ENCODE results near the gene DACT3. TPM values are rescaled to one million over a fixed set of nuclear protein-coding genes. Genes with fewer than 3 reads are reported as not detected.

Gene DACT3
- total RNA-seq, 1 donor from 2014 or later: 6.7 TPM

DNA sequence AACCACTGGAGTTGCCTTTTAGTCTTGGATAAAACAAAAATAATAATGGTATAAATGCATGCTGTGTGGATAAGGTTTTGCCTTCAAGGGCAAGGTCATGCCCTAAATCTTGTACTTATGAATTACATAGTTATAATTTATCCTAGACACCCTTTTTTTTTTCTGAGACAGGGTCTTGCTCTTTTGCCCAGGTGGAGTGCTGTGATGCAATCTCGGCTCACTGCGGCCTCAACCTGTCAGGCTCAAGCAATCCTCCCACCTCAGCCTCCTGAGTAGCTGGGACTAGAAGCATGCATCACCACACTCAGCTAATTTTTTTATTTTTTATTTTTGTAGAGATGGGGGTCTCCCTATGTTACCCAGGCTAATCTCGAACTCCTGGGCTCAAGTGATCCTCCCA is 7.7 kb upstream of the DACT3 start:
- no peak for DNase-seq

DNA sequence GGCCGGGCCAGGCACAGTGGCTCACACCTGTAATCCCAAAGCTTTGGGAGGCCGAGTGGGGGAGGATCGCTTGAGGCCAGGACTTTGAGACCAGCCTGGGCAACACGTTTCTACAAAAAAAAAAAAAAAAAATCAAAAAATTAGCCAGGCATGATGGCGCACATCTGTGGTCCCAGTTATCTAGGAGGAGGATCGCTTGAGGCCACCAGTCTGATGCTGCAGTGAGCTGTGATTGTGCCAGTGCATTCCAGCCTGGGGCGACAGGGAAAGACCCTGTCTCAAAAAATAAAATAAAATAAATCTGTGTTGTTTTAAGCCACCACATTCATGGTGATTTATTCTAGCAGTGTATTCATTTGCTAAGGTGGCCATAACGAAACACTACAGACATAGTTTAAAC is 4.1 kb upstream of the DACT3 start:
- DNase-seq: no peak

DNA sequence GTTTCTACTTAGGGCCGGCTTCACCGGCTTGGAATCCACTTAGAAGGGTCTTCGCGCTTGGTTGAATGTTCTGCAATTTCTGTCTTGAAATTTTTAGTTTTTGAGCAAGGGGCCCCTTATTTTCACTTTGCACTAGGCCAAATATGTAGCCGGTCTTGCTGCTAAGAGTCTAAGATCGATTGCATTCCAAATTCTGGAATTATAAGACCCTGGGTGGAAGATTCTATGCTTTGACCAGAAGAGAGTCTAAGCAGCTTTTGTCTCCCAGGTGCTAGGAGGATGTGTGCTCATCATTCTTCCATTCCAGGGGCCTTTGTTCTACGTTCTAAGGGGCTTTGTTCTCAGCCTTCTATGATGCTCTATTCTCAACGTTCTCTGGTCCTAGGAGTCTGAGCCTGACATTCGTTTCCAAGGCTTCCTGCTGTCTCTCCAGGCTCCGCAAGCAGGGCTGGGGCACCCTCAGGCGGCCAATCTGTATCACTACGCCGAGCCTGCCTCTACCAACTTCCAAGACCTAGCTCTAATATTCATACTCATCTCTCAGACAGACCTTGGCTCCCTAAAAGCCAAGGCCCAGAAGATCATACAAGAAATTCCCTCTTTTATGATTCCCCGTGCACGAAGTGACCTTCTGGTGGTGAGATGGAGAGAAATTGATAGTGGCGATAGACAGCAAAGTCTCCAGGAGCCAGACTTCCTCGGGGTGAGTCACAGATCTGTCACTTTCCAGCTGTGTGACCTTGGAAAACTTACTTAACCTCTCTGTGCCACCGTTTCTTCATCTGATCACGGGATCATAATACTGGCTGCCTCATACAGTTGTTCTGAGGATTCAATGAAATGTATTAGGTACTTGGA is 982 bp upstream of the DACT3 start:
- peak; percentile 94 for DNase-seq

DNA sequence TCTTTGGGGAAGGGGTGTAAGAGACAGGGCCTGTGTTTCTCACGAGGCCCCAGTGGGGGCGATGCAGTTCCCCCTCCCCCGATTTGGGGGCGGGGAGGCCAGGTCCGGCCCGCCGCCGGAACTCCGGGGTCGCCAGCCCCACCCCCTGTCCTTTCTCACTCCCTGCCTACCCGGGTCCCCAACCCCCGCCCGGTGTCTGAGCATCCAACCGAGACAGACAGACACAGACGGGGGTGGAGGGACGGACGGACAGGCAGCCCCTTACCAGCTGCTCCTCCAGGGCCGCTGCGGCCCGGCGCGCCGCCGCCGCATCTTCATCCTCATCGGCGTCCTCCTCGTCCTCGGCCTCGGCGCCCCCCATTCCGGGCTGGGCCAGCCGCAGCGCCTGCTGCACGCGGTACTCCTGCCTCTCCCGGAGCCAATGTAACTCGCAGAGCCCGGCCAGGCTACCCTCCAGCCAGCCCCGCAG is 397 bp downstream of the DACT3 start:
- no peak for DNase-seq

DNA sequence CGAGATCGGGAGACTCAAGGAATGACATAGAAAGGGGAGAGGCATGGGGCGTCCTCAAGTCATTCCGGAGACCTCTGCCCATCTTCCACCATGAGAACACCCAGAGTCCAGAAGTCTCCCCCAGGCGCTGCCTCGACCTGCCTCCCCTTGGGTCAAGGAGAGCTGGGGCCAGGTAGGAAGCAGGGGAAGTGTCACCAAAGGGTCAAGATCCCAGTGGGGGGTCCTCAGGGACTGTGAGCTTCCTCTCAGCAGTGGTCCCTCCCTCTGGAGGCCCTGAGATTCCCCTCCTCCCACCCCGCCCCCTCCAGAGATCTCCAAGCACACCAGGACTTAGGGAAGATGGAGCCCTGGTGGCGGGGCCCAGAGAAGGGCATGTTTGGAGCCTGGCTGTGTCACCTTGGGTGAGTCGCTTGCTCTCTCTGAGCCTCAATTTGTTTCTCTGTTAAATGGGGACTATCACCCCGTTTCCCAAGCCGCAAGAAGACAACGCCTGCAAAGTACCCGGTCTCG is 919 bp downstream of the DACT3 start:
- DNase-seq: no peak

DNA sequence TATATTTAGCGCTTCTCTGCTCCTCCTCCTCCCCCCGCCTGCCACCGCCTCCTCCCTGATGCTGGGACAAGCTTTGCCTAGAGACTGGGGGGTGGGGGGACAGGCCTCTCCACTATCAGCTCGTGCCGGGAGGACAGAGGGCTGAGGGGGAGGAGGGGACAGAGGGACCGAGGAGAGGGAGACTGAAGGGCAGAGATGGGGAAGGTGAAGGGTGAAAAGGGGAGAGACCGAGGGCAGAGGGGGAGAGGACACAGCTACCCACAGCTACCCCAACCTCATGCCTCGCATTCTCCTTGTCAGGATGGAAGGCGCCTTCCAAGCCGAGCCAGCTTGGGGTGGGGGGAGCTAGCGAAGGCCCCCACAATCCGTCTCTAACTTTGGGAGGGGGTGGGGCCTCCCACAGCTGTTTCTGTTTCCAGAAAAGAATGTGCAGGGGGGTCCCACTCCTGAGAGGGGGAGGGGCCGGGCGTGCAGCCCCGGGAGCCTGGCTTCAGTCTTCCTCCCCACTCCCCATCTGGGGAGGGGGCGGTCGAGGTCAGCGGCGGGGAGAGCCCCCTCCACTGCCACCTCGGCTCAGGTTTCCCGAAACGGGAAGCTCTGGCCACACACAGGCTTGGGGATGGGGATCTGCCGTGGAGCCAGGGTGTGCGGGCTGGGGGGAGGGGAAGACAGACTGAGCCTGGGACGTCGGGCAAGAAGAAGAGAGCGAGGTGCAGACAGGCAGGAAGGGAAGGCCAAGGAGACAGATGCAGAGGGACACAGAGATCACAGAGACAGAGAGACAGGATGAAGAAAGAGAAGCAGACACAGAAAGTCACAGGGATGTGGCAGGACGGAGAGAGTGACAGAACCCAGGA is 1.6 kb downstream of the DACT3 start:
- peak; percentile 38 for DNase-seq

DNA sequence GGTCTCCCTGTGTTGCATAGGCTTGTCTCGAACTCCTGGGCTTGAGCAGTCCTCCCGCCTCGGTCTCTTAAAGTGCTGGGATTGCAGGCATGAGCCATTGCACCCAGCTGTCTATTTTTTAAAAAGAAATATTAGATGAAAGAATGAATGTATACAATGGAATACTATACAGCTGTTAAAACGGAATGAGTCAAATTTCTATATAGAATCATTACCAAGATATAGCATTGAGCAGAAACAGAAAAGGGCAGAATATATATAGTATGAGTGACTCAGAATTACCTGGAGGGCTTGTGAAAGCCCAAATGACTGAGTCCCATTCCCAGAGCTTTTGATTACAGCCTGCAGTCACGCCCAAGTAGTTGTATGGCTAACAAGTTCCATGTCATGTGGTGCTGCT is 4.4 kb downstream of the DACT3 start:
- no peak for DNase-seq

DNA sequence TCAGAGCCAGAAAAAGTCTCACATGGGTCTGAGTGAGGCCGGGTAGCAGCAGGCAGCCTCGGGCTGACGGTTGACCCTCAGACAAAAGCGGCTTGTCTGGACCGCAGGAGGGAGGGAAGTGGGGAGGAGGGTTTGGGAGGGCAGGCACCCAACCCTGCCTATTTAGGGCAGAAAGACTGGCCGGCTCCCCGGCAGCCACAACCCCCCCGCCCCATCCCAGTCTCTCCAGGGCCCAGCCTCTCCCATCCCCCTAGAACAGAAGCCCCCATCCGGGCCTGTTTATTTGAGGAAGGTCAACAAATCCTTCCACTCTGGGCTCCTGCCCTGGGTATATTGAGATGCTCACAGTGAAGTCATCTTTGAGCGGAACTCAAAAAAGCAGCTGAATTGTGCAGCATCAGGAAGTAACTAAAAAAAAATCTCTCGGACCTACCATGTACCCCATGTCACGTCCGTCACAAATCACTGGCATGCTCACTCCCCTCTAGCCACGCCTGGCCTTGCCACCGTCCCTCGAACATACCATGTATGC is 6.3 kb downstream of the DACT3 start:
- DNase-seq: peak; percentile 18

DNA sequence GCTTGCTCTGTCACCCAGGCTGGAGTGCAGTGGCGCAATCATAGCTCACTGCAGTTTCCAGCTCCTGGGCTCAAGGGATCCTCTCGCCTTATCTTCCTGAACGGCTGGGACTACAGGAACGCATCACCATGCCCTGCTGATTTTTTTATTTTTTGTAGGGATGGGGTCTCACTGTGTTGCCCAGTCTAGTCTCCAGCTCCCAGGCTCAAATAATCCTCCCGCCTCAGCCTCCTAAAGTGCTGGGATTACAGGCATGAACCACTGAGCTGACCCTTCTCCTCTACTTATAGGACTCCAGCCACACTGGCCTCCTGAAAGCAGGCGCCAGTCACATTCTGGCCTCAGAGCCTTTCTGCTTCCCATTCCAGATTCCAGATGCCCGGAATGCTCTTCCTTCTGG is 10.5 kb downstream of the DACT3 start:
- no peak for DNase-seq

DNA sequence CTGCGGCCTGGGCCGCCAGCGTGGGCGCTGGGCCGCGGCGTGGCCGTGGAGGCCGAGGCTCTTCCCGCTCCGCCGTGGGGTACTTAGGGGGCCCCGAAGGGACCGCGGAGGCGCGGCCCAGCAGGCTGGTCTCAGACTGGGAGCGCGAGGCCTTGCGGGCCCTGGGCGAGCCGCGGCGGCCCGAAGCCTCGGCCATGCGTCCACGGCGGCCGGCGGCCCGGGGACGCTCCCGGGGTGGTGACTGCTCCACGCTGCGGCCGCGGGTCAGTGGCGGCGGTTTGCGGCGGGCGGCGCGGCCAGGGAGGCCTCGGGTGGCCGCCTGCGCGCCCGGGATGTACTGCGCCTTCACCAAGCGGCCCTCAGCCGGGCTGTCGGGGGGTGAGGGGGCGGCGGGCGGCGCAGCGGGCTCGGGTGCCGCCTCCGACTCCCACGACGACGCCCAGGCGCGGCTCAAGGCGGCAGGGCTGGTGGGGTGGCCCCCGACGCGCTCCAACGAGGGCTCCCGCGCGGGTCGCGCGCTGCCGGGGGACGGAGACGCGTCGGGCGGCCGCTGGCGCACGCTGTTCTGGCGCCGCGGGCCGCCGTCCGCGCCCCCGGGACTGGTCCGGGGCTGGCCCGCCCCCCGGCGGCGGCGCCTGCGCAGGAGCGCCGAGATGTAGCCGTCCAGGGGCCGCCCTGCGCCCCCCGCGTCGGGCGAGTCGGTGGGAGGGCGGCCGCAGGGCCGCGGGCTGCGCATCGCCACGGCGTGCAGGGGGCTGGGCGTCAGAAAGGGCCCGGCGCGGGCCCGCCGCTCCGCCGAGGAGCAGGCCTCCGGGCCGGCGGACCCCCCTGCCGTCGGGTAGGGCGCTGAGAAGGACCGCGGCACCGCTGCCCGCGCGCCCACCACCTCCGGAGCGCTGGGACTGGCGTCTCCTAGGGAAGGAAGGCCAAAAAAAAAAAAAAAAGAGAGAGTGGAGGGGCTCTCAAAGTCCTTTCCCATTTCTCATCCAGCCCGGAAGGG is 11.7 kb downstream of the DACT3 start:
- DNase-seq: no peak

DNA sequence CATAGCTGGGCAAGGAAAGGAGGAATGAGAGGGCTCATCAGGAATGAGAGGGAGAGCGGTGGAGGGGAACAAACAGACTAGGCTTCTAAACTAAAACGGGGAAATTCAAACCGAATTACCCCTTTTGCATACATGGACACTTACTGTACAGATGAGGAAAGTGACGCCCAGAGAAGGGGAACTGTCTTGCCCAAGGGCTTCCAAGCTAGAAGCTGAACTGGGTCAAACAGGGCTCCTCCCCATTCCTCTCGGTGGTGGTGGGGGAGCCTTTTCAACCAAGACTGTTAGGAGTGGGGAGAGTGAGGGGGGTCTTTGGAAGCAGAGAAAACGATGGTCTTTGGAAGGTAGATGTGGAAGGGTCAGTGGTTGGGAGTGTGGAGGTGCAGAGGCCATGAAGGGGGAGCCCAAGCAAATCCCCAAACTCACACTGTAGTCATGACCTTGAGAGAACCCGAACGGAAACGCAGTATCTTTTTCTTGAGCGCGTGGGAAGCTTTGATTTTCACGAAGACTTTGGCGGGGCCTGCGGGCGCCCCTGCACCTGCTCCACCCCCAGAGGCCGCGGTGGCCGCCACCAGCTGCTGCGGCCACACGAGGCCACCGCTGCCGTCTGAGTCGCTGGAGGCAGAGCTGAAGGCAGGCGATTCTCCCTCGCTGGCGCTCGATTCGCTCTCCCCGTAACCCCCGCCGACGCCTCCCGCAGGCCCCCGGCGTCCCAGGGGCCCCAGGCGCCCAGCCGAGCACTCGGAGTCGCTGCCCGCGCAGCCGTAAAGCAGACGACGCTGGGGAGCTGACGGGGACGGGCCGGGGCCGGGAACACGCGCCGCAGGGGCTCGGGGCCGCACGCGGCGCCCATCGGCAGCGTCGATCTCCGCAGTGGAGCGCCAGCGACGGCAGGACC is 12.7 kb downstream of the DACT3 start:
- DNase-seq: no peak

DNA sequence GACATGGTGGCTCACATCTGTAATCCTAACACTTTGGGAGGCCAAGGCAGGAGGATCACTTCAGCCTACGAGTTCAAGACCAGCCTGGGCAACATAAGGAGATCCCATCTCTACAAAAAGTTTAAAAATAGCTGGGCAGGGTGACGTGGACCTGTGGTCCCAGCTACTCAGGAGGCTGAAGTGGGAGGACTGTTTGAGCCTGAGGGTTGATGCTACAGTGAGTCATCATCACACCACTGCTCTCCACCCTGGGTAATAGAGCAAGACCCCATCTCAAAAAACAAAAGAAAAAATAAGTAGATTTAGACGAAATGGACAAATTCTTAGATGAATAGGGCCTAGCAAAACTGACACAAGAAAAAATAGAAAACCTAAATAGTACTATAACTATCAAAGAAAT is 14.6 kb downstream of the DACT3 start:
- DNase-seq: no peak

DNA sequence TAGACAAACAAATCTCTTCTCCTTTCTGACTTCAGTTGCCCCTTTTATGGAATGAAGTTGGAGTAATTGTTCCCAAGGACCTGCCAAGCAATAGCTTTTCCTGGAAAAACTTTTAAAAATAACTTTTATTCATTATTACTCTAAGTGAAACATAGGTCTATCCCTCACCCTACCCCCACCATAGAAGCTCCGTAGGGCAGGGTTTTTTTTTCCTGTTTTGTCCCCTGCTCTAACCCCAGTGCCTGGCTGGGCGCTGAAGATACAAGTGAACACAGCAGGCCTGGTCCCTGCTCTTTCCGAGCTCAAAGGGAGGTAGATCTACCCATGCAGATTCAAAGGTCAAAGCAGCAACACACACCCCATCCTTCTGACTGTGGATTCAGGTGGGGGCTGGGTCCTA is 16.3 kb downstream of the DACT3 start:
- no peak for DNase-seq

DNA sequence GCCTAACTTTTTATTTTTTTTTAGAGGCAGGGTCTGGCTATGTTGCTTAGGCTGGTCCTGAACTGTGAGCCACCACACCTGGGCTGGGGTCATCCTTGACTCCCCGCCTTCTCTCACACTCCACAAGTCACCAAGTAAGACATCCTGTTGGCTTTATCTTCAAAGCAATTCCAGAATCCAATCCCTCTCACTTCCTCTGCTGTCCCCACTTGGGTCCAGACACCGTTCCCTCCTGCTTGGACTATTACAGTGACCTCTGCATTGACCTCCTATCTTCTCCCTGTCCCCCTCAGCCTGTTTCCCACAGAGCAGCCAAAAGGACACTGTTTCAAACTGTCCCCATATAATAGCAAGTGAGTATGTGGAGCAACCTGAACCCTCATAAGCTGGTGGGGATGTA is 20.3 kb downstream of the DACT3 start:
- DNase-seq: no peak

DNA sequence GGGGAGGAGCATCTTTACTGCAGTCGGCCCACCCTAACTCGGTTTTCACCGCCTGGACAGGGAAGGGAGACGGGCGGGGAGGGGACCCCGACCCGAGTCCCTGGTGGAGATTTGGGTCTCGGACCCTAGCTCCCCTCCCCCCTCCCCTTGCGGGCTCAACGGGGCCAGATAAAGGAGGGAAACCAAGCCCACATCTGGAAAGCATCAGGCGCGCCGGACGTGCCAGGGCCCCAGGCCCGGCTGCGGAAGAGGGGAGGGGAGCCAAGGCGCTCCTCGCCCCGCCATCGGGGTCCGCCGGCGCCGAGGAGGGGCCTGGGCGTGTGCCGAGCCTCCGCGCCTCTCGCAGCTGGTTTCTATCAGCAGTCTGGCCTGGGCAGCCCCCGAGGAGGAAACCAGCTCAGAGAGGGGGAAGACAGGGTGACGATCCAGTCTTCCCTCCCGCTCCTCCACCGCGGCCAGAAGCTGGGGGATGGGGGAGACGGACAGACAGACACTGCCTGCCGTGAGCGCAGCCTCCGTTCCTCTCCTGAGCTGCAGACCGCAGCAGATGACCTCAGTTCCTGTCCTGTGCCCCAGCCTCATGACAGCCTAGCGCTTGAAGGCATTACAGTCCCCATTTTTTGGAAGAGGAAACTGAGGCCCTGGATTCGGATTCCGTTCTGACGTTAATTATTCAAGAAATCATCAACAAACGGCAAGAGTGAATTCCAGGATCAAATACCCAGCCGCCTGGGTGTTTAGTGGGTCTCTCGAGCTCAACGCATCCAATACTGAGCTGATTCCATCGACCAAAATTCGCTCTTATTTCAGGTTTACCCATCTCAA is 21.4 kb downstream of the DACT3 start:
- DNase-seq: peak; percentile 87

DNA sequence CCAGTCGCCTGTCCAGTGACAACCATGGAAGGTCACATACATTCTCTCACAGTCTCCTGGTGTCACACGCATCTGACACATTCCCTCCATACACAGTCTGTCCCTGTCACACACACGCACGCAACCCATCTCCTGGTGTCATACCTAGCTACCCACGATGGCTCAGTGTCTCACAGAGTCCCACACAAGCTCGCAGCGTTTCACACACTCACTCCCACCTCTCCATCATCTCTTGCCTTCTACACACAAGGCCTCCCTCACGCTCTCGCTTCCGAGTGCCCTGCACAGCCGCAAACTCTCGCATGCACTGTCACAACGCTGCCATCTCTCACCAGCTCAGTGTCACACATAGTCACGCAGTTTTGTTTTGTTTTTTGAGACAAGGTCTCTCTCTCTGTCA is 23.8 kb downstream of the DACT3 start:
- DNase-seq: no peak

DNA sequence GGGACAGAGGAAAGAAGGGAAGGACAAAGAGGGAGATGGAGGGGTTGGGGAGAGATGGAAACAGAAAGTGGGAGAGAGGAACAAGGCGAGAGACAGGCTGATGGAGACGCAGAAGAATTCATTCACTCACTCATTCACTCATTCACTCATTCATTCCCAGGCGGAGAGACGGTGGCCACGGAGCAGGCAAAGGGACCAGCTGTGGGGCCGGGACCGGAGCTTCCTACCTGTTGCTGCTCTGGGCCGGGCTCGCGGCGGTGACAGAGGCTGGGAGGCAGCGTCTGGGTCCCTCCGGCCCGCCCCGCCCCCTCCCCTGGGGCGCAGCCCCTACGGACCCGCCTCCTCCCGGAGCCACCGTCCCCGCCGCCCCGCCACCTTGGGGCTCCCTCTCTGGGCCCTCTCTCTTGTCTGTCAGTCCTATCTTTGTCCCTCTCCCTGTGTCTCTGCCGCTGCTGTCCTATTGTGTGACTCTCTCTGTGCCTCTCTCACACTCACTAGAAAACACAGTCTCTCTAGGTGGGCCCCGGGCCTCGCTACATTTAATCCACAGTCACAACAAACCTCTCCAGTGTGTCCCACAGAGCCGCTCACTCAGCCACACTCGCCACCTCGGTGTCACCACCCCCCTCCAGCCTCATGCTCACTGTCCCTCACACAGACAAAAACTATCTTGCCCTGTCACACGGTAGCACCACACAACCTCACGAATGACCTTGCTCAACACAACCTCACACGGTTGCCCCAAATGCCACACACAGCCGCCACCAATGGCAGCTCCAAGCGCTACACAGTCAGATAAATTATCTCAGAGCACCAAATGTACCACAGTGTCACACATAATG is 24.8 kb downstream of the DACT3 start, which contains the start of gene GNG8:
GNG8 (minus strand) TSS at position 283 of the 842 bp plus-strand sequence. CDS start 1,520 bp downstream, outside the sequence.
- no peak for DNase-seq

DNA sequence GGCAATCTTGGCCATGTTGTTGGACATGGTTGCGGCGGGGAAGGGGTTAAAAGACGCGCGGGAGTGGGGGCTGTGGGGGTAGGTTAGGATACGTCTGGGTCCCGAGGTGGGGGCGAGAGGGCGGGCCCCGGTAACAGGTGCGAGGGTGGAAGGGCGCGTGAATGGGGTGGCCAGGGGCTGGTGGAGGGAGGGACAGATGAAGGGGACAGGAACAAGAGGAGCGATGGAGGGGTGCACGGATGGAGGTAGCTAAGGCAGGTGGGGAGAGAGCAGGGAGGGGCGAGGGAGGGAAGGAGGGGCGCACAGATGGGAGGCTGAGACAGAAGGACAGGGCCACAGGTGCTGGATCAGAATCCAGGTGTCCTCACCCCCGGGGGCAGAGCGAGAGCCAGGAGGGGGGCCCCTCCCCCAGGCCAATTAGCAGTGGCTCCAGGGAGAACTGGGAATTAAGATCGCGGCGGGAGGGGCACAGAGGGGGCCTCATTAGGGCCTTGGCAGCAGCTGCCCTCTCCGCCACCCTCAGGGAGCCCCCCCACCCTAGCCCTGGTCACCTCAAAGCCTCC is 26.2 kb downstream of the DACT3 start:
- no peak for DNase-seq

Data from skin of body (tissue), 2 donors.